CD8-positive, alpha-beta memory T cell (primary cell): ENCODE measurements around the gene TWF1. TPM values are rescaled to one million over a fixed set of nuclear protein-coding genes. Genes with fewer than 3 reads are reported as not detected.
A peak's percentile ranks its signal among the peaks of the same experiment; 100 is the strongest.
"Not testable (repeated sequence)": the region's sequence is repeated elsewhere in the genome, so short reads cannot be mapped to it uniquely, and the experiment has no call there.

ENCODE experiments used
- CTCF ChIA-PET: fragments of 350-600 bp; sonication (Branson Sonifier 250); formaldehyde crosslinking; loops from one replicate; lab custom pipeline; 2021; ENCODE audit warnings: antibody characterized with exemption; lab: Charles Lee
- POLR2A ChIA-PET: fragments of 350-600 bp; sonication (Branson Sonifier 250); formaldehyde crosslinking; loops from one replicate; lab custom pipeline; 2021; ENCODE audit warnings: antibody characterized with exemption; lab: Charles Lee
- DNase-seq, 5 donors: peaks; one replicate each; pipeline versions ENCODE4 v3.0.0 to v3.0.0-alpha.2; 2020 to 2022; ENCODE audit warnings: mixed read lengths in 1 of 5
- H3K27ac ChIP-seq: one replicate; pipeline ENCODE4 v1.7.0; 2013; ENCODE audit warnings: low read depth, mild to moderate bottlenecking, low read length, moderate library complexity
- H3K27me3 ChIP-seq: 2 replicates; pipeline ENCODE4 v1.7.0; 2013; ENCODE audit warnings: low read length, mild to moderate bottlenecking; ENCODE audit not compliant: insufficient read depth, poor library complexity, severe bottlenecking
- H3K36me3 ChIP-seq: 2 replicates; pipeline ENCODE4 v1.7.0; 2013; ENCODE audit warnings: mild to moderate bottlenecking, low read length, moderate library complexity; ENCODE audit not compliant: insufficient read depth
- H3K4me1 ChIP-seq: 2 replicates; pipeline ENCODE4 v1.7.0; 2013; ENCODE audit warnings: mild to moderate bottlenecking, low read length, moderate library complexity; ENCODE audit not compliant: insufficient read depth
- H3K4me3 ChIP-seq: 2 replicates; pipeline ENCODE4 v1.7.0; 2013; ENCODE audit warnings: mild to moderate bottlenecking, low read length
- H3K9me3 ChIP-seq: 2 replicates; pipeline ENCODE4 v1.7.0; 2013; ENCODE audit warnings: mild to moderate bottlenecking, low read length
- H3K27ac Mint-ChIP-seq, 8 donors: one replicate each; pipeline ENCODE4 v1.8.0; 2020 to 2021; ENCODE audit warnings: mixed read lengths in 8 of 8, mild to moderate bottlenecking in 6 of 8, inconsistent platforms in 3 of 8, moderate library complexity in 3 of 8
- H3K27me3 Mint-ChIP-seq, 2 donors: one replicate each; pipeline ENCODE4 v1.8.0; 2020 to 2021; ENCODE audit warnings: mixed read lengths in 2 of 2, mild to moderate bottlenecking in 1 of 2, moderate library complexity in 1 of 2
- H3K36me3 Mint-ChIP-seq, 3 donors: one replicate each; pipeline ENCODE4 v1.8.0; 2020 to 2021; ENCODE audit warnings: mixed read lengths in 3 of 3, inconsistent platforms in 1 of 3, mild to moderate bottlenecking in 1 of 3
- H3K4me1 Mint-ChIP-seq, 3 donors: one replicate each; pipeline ENCODE4 v1.8.0; 2020 to 2021; ENCODE audit warnings: mixed read lengths in 3 of 3, inconsistent platforms in 1 of 3, mild to moderate bottlenecking in 1 of 3
- H3K4me3 Mint-ChIP-seq, 7 donors: one replicate each; pipeline ENCODE4 v1.8.0; 2020 to 2021; ENCODE audit warnings: mixed read lengths in 7 of 7, mild to moderate bottlenecking in 6 of 7, moderate library complexity in 4 of 7, inconsistent platforms in 2 of 7
- H3K9me3 Mint-ChIP-seq, 5 donors: one replicate each; pipeline ENCODE4 v1.8.0; 2020 to 2022; ENCODE audit warnings: mixed read lengths in 5 of 5, mild to moderate bottlenecking in 3 of 5, moderate library complexity in 2 of 5, inconsistent platforms in 1 of 5
- polyA plus RNA-seq: library from polyadenylated mRNA; unstranded; fragments of 300-500 nt; fragmentation: Illumina TruSeq; gene quantifications from one replicate; pipeline ENCODE4 v1.2.3, GENCODE V29; 2021
- total RNA-seq, 2 experiments: library from RNA; stranded (reverse); gene quantifications; one replicate each; pipeline ENCODE4 v1.2.3, GENCODE V29; 2021

TWF1 gene
- total RNA-seq (10 to 100 TPM; 29.7 to 32.1 TPM), polyA plus RNA-seq (13.9 TPM)

DNA sequence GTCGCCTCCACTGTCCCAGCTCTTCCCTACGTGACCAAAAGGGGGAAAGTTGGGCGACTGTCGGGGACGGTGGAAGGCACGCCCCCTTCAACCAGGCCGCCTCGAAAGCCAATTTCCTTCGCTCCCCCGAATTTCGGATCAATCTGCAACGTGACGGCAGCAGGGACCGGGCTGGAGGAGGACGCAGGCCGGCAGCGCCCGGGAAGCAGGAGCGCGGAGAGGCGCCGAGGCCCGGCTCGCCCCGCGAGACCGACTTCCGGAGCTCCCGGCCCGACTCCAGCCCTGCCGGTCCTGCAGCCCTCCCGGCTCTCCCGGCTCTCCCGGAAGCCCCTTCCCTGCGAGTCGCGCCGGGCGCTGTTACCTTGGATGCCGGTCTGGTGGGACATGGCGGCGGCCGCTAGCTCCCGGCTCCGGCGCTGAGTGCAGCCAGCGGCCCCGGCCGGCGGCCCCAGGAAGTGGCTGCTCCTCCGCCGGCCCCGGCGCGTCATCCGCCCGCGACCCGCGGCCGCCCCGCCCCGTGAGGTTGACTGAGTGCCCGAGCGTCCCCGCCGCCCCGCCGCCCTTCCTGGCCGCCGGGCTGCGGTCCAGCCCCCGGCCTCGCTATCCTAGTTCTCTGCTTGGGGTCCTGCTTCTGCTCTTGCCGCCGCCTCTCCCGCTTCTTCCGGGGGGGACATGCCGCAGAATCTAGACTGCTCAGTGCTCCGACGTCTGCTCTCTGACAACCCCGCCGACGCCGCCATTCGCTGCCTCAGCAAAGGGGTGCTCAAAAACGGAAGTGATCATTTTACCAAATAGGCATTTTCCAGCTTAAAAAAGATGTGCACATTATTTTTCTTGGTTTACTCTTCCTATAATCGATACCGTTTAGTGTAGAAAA is at the start of gene TWF1:
Gene TWF1, minus strand, starts transcription at position 458 of the 877 bp plus-strand sequence. Its CDS starts 72 bp downstream, at position 386.
- Mint-ChIP-seq H3K36me3 (peaks cover 0 to 26% (median 5%) of the 10 kb centered on the region in 3 donors), H3K27me3 (no peaks in the 10 kb centered on the region), H3K9me3 (no peaks in the 10 kb centered on the region), H3K27ac (peak within 1 kb of the TSS; percentile 99 to 100 (median 100)), H3K4me3 (peak within 1 kb of the TSS; percentile 98 to 100 (median 99)), H3K4me1 (peaks cover 32 to 51% (median 44%) of the 10 kb centered on the region in 3 donors)
- H3K36me3 ChIP-seq = peaks cover 8% of the 10 kb centered on the region
- peak; percentile 78 to 91 (median 87) for DNase-seq
- no peaks in the 10 kb centered on the region for H3K9me3 ChIP-seq
- CTCF ChIA-PET = interaction anchor here (1.1 to 3.8 kb wide), 8 partner anchors 14 to 75 kb away, joined by 3 to 23 read pairs (median 5); partner anchors contain the start of genes IRAK4, PUS7L and TMEM117
- POLR2A ChIA-PET = interaction anchor here (1.1 to 3.5 kb wide), 9 partner anchors 7 to 1042 kb away, joined by 3 to 35 read pairs (median 3); partner anchors contain the start of genes IRAK4, PUS7L and TMEM117
- H3K4me1 ChIP-seq = peaks cover 32% of the 10 kb centered on the region
- peak within 1 kb of the TSS; percentile 88 for H3K4me3 ChIP-seq
- H3K27me3 ChIP-seq = no peaks in the 10 kb centered on the region
- peak within 1 kb of the TSS; percentile 96 for H3K27ac ChIP-seq

- H3K27me3 Mint-ChIP-seq = no peaks in the 10 kb centered on the region
- CTCF ChIA-PET = no interaction called here
- no peaks in the 10 kb centered on the region for H3K4me1 ChIP-seq
- H3K36me3 Mint-ChIP-seq = peaks cover 9 to 14% (median 12%) of the 10 kb centered on the region in 3 donors
- DNase-seq = no peak
- no peaks in the 10 kb centered on the region for H3K36me3 ChIP-seq
- H3K4me3 Mint-ChIP-seq = no peak overlapping the region
- peak overlapping the region in 1 of 8 donors; percentile 30 for H3K27ac Mint-ChIP-seq
- no peak overlapping the region for H3K27ac ChIP-seq
- no peak overlapping the region for H3K4me3 ChIP-seq
- H3K9me3 ChIP-seq = no peaks in the 10 kb centered on the region
- peaks cover 0 to 6% (median 1%) of the 10 kb centered on the region in 3 donors for H3K4me1 Mint-ChIP-seq
- H3K27me3 ChIP-seq = no peaks in the 10 kb centered on the region
- POLR2A ChIA-PET = no interaction called here
- H3K9me3 Mint-ChIP-seq = peaks cover 0 to 4% (median 3%) of the 10 kb centered on the region in 5 donors
Measured at GRCh38 chr12:43852744-43853143, 46.6 kb upstream of the TWF1 start.

DNA sequence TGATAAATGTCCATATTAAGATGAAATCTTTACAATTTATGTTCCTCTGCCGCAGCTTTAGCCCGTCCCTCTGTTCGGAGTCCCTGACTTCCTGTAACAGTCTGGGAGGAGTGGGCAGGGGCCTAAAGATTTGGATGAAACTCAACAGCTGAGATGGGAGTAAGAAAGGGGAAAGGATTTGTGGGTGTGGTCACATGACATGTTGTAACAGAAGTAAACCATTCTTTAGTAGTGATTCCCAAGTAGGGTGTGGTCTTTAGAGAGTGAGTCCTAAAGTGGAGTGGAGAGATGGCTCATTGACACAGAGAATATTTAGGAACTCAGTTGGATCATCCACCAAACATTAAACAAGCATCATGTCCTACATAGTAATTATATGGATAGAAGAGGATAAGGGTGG is 42.7 kb upstream of the TWF1 start:
- Histone ChIP-seq H3K4me1 (no peaks in the 10 kb centered on the region), H3K27ac (no peak overlapping the region), H3K36me3 (no peaks in the 10 kb centered on the region), H3K27me3 (no peaks in the 10 kb centered on the region), H3K9me3 (no peaks in the 10 kb centered on the region), H3K4me3 (no peak overlapping the region)
- ChIA-PET POLR2A (no interaction called here), CTCF (interaction anchor here (0.7 kb wide), 1 partner anchor 118 kb away, joined by 3 read pairs; no protein-coding TSS in a partner anchor)
- H3K27ac Mint-ChIP-seq = peak overlapping the region in 1 of 8 donors; percentile 74
- peaks cover 2 to 10% (median 6%) of the 10 kb centered on the region in 5 donors for H3K9me3 Mint-ChIP-seq
- H3K36me3 Mint-ChIP-seq = peaks cover 24 to 33% (median 28%) of the 10 kb centered on the region in 3 donors
- H3K27me3 Mint-ChIP-seq = no peaks in the 10 kb centered on the region
- no peak overlapping the region for H3K4me3 Mint-ChIP-seq
- H3K4me1 Mint-ChIP-seq = peaks cover 0 to 1% (median under 1%) of the 10 kb centered on the region in 3 donors
- no peak for DNase-seq

GRCh38 chr12:43848226-43848507 is 42.0 kb upstream of the TWF1 start:
- H3K36me3 Mint-ChIP-seq = peaks cover 21 to 33% (median 28%) of the 10 kb centered on the region in 3 donors
- ChIA-PET POLR2A (no interaction called here), CTCF (interaction anchor here (0.7 kb wide), 1 partner anchor 118 kb away, joined by 3 read pairs; no protein-coding TSS in a partner anchor)
- H3K4me1 ChIP-seq = no peaks in the 10 kb centered on the region
- no peaks in the 10 kb centered on the region for H3K4me1 Mint-ChIP-seq
- no peak overlapping the region for H3K27ac Mint-ChIP-seq
- no peak overlapping the region for H3K27ac ChIP-seq
- H3K36me3 ChIP-seq = no peaks in the 10 kb centered on the region
- DNase-seq = no peak
- H3K4me3 Mint-ChIP-seq = no peak overlapping the region
- H3K9me3 ChIP-seq = no peaks in the 10 kb centered on the region
- H3K27me3 ChIP-seq = no peaks in the 10 kb centered on the region
- H3K27me3 Mint-ChIP-seq = no peaks in the 10 kb centered on the region
- H3K4me3 ChIP-seq = no peak overlapping the region
- peaks cover 2 to 10% (median 6%) of the 10 kb centered on the region in 5 donors for H3K9me3 Mint-ChIP-seq

GRCh38 chr12:43847425-43848225 is 41.5 kb upstream of the TWF1 start:
- H3K36me3 ChIP-seq, H3K27ac ChIP-seq, POLR2A ChIA-PET, DNase-seq, H3K9me3 Mint-ChIP-seq, H3K4me1 ChIP-seq, H3K27ac Mint-ChIP-seq, H3K4me1 Mint-ChIP-seq, H3K9me3 ChIP-seq, H3K27me3 Mint-ChIP-seq, H3K4me3 Mint-ChIP-seq, H3K4me3 ChIP-seq, H3K27me3 ChIP-seq: not testable (repeated sequence)
- peaks cover 21 to 33% (median 28%) of the 10 kb centered on the region in 3 donors for H3K36me3 Mint-ChIP-seq
- CTCF ChIA-PET = interaction anchor here (0.7 kb wide), 1 partner anchor 117 kb away, joined by 3 read pairs; no protein-coding TSS in a partner anchor

- H3K4me1 Mint-ChIP-seq = peaks cover 3 to 15% (median 10%) of the 10 kb centered on the region in 3 donors
- Histone ChIP-seq H3K4me1 (no peaks in the 10 kb centered on the region), H3K9me3 (no peaks in the 10 kb centered on the region), H3K27ac (no peak overlapping the region), H3K27me3 (no peaks in the 10 kb centered on the region), H3K4me3 (no peak overlapping the region), H3K36me3 (no peaks in the 10 kb centered on the region)
- ChIA-PET CTCF (no interaction called here), POLR2A (no interaction called here)
- peaks cover 0 to 1% of the 10 kb centered on the region in 2 donors for H3K27me3 Mint-ChIP-seq
- H3K36me3 Mint-ChIP-seq = peaks cover 10 to 17% (median 16%) of the 10 kb centered on the region in 3 donors
- H3K4me3 Mint-ChIP-seq = no peak overlapping the region
- DNase-seq = no peak
- peaks cover 0 to 3% (median 0%) of the 10 kb centered on the region in 5 donors for H3K9me3 Mint-ChIP-seq
- peak overlapping the region in 1 of 8 donors; percentile 19 for H3K27ac Mint-ChIP-seq
Measured at GRCh38 chr12:43842259-43842658, 36.1 kb upstream of the TWF1 start.

DNA sequence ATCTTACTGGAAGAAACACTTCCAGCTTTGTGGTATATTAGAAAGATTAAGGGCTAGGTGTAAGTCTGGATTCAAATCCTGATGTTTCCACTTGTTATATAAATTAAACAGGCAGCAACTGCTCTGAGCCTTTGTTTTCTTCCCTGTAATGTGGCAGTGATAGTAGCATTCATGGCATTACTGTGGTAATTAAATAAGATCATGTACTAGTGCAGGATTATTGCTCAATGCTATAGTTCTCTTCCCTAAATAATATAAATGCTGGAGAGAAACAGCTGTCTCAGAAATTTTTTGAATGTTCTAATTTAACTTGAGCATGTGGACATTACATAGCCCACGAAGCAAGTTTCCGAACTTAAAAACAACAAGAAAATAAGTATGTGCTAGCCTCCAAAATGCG is 35.1 kb upstream of the TWF1 start:
- Histone ChIP-seq H3K27ac (no peak overlapping the region), H3K4me3 (no peak overlapping the region), H3K27me3 (no peaks in the 10 kb centered on the region), H3K4me1 (peaks cover 6% of the 10 kb centered on the region), H3K36me3 (no peaks in the 10 kb centered on the region), H3K9me3 (no peaks in the 10 kb centered on the region)
- H3K4me3 Mint-ChIP-seq = no peak overlapping the region
- H3K36me3 Mint-ChIP-seq = peaks cover 5 to 13% (median 7%) of the 10 kb centered on the region in 3 donors
- no peaks in the 10 kb centered on the region for H3K9me3 Mint-ChIP-seq
- POLR2A ChIA-PET = no interaction called here
- H3K27me3 Mint-ChIP-seq = peaks cover 0 to 1% of the 10 kb centered on the region in 2 donors
- H3K27ac Mint-ChIP-seq = no peak overlapping the region
- CTCF ChIA-PET = no interaction called here
- peaks cover 10 to 25% (median 19%) of the 10 kb centered on the region in 3 donors for H3K4me1 Mint-ChIP-seq
- no peak for DNase-seq
